Rectal smooth muscle tissue (tissue), 1 donor: ENCODE measurements around the gene MYOZ2.

ENCODE experiments used
- H3K27ac ChIP-seq: one replicate; pipeline ENCODE4 v1.7.0; 2013; ENCODE audit warnings: low read depth, low read length, inconsistent platforms
- H3K27me3 ChIP-seq: one replicate; pipeline ENCODE4 v1.7.0; 2013; ENCODE audit warnings: low read length; ENCODE audit not compliant: control insufficient read depth, insufficient read depth
- H3K36me3 ChIP-seq: one replicate; pipeline ENCODE4 v1.7.0; 2013; ENCODE audit warnings: low read length; ENCODE audit not compliant: control insufficient read depth, insufficient read depth
- H3K4me1 ChIP-seq: one replicate; pipeline ENCODE4 v1.7.0; 2013; ENCODE audit warnings: low read length; ENCODE audit not compliant: control insufficient read depth, insufficient read depth
- H3K4me3 ChIP-seq: one replicate; pipeline ENCODE4 v1.7.0; 2013; ENCODE audit warnings: low read length
- H3K9ac ChIP-seq: one replicate; pipeline ENCODE4 v1.7.0; 2013; ENCODE audit warnings: low read length

The MYOZ2 gene

DNA sequence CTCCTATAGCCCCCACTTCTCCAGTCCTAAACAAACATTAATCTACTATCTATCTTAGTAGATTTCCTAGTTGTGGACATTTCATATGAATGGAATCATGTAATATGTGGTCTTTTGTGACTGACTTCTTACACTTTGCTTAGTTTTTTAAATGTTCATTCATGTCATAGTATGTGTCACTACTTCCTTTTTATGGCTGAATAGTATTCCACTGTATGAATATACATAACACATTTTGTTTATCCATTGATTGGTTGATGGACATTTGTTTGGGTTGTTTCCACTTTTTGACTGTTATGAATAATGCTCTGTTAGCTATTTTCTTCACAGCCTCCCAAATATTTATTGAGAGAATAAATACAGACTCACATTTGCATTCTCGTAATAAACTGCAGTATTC is 96.7 kb downstream of the MYOZ2 start:
- Histone ChIP-seq H3K4me1 (no peaks in the 10 kb centered on the region), H3K36me3 (no peaks in the 10 kb centered on the region), H3K9ac (no peak overlapping the region), H3K4me3 (no peak overlapping the region), H3K27me3 (no peaks in the 10 kb centered on the region), H3K27ac (no peak overlapping the region)

DNA sequence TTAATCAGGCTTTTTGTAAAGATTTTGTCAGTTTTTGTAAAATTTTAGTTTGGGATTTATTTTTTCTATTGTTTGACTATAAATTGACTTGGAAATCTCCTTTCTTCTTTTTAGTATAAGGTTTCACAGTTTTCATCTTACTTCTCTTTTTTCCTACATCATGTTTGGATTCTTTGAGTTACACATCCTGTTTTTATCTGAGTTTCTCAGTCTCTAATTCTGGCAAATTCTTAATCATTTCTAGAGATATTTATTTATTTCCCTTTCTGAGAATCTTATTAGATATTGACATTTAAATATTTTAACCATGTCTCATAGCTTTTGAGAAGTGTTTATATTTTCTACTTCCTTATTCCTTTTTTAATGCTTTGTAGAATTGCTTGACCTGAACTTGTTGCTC is 97.6 kb downstream of the MYOZ2 start:
- Histone ChIP-seq H3K4me1 (no peaks in the 10 kb centered on the region), H3K4me3 (no peak overlapping the region), H3K27me3 (no peaks in the 10 kb centered on the region), H3K36me3 (no peaks in the 10 kb centered on the region), H3K9ac (no peak overlapping the region), H3K27ac (no peak overlapping the region)

GRCh38 chr4:119233750-119234149 is 98.1 kb downstream of the MYOZ2 start:
- no peaks in the 10 kb centered on the region for H3K27me3 ChIP-seq
- no peak overlapping the region for H3K27ac ChIP-seq
- no peaks in the 10 kb centered on the region for H3K4me1 ChIP-seq
- no peaks in the 10 kb centered on the region for H3K36me3 ChIP-seq
- H3K4me3 ChIP-seq, result no peak overlapping the region
- no peak overlapping the region for H3K9ac ChIP-seq

DNA sequence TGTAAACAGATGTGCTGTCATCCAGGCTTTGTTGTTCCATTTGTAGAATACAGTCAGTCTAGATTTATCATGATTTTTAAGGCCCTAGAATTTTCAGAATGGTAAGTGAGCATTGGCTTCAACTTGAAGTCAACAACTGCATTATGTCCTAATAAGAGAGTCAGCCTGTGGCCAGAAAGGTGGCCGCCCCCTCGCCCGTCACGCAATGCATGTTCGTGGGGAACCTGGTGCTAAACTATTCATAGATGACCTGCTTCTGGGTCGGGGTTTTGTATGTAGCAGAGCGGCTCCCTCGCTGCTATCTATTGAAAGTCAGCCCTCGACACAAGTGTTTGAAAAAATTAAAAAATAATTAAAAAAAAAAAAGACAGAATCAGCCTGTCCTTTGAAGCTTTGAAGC is 101.6 kb downstream of the MYOZ2 start:
- no peaks in the 10 kb centered on the region for H3K4me1 ChIP-seq
- H3K27ac ChIP-seq, result no peak overlapping the region
- H3K27me3 ChIP-seq, result no peaks in the 10 kb centered on the region
- no peak overlapping the region for H3K9ac ChIP-seq
- H3K4me3 ChIP-seq, result no peak overlapping the region
- no peaks in the 10 kb centered on the region for H3K36me3 ChIP-seq
